PC-9 (cell line): Measurements from ENCODE around the gene PRKAG2. TPM values are rescaled to one million over a fixed set of nuclear protein-coding genes. Genes with fewer than 3 reads are reported as not detected.

Source experiments
- BruUV-seq: library from RNA; stranded (reverse); fragments of 400-500 nt; replicated peaks from 2 replicates; lab custom pipeline; 2021; lab: Mats Ljungman, UMichigan
- CTCF ChIA-PET: fragments of 300-600 bp; sonication (Branson Sonifier 250); formaldehyde crosslinking; loops from one replicate; lab custom pipeline; 2022; ENCODE audit warnings: antibody characterized with exemption; lab: Charles Lee
- POLR2A ChIA-PET: fragments of 300-600 bp; sonication (Branson Sonifier 250); formaldehyde crosslinking; loops from one replicate; lab custom pipeline; 2022; ENCODE audit warnings: antibody characterized with exemption; ENCODE audit not compliant: unreplicated experiment; lab: Charles Lee
- DNase-seq, 2 experiments: peaks; one replicate each; pipeline versions ENCODE4 v3.0.0 to v3.0.0-alpha.2; 2015 to 2022; ENCODE audit warnings: mixed read lengths in 1 of 2
- H2AFZ ChIP-seq: fragments of 200-600 bp; sonication (generic); 2 replicates; pipeline ENCODE4 v1.8.1; 2017; ENCODE audit warnings: antibody characterized with exemption
- H3F3A ChIP-seq: fragments of 200-600 bp; sonication (generic); 2 replicates; pipeline ENCODE4 v1.8.1; 2017; ENCODE audit warnings: antibody characterized with exemption, mild to moderate bottlenecking, low read depth; ENCODE audit not compliant: insufficient read depth
- H3K27ac ChIP-seq: fragments of 200-600 bp; sonication (generic); 2 replicates; pipeline ENCODE4 v1.6.1; 2016; ENCODE audit warnings: mixed run types
- H3K27me3 ChIP-seq: fragments of 200-600 bp; sonication (generic); 2 replicates; pipeline ENCODE4 v1.6.1; 2016; ENCODE audit warnings: low read depth, mixed run types; ENCODE audit not compliant: insufficient read depth
- H3K36me3 ChIP-seq: fragments of 200-600 bp; sonication (generic); 2 replicates; pipeline ENCODE4 v1.6.1; 2016; ENCODE audit warnings: low read depth, mixed run types
- H3K4me1 ChIP-seq: fragments of 200-600 bp; sonication (generic); replicated peaks from 2 replicates; pipeline ENCODE4 v1.6.1; 2016; ENCODE audit warnings: mixed run types; ENCODE audit not compliant: insufficient read depth
- H3K4me2 ChIP-seq: fragments of 200-600 bp; sonication (generic); 2 replicates; pipeline ENCODE4 v1.6.1; 2017; ENCODE audit warnings: mixed run types
- H3K4me3 ChIP-seq: fragments of 200-600 bp; sonication (generic); 2 replicates; pipeline ENCODE4 v1.6.1; 2016; ENCODE audit warnings: mixed run types
- H3K79me2 ChIP-seq: fragments of 200-600 bp; sonication (generic); 2 replicates; pipeline ENCODE4 v1.6.1; 2017; ENCODE audit warnings: low read depth, mixed run types
- H3K9me2 ChIP-seq: fragments of 200-600 bp; sonication (generic); 2 replicates; pipeline ENCODE4 v1.8.1; 2017; ENCODE audit warnings: mild to moderate bottlenecking; ENCODE audit not compliant: insufficient read depth
- H3K9me3 ChIP-seq: fragments of 200-600 bp; sonication (generic); 2 replicates; pipeline ENCODE4 v1.8.1; 2016; ENCODE audit warnings: low read depth; ENCODE audit not compliant: insufficient read depth
- H4K20me1 ChIP-seq: fragments of 200-600 bp; sonication (generic); 2 replicates; pipeline ENCODE4 v1.8.1; 2017; ENCODE audit not compliant: insufficient read depth
- EZH2 ChIP-seq: fragments of 200-600 bp; sonication (generic); IDR thresholded peaks from 2 replicates; pipeline ENCODE4 v1.8.0; 2017; ENCODE audit warnings: antibody characterized with exemption, low read depth
- intact Hi-C: fragments of 100-400 bp; cut with micrococcal nuclease; formaldehyde crosslinking; loops from one replicate; pipeline ENCODE4 v1.10.0; 2022; ENCODE audit not compliant: unreplicated experiment
- total RNA-seq: library from RNA; stranded (reverse); gene quantifications from 2 replicates; pipeline ENCODE4 v1.2.3, GENCODE V29; 2021
- TF ChIP-seq, protein P1 (sequence below): fragments of 200-600 bp; sonication (generic); conservative IDR thresholded peaks from 2 replicates; pipeline ENCODE4 v1.6.1; 2017; ENCODE audit warnings: mixed run types, antibody characterized with exemption, mild to moderate bottlenecking, moderate library complexity

The PRKAG2 gene
- total RNA-seq, 1 experiment from 2014 or later = 37.3 TPM

DNA sequence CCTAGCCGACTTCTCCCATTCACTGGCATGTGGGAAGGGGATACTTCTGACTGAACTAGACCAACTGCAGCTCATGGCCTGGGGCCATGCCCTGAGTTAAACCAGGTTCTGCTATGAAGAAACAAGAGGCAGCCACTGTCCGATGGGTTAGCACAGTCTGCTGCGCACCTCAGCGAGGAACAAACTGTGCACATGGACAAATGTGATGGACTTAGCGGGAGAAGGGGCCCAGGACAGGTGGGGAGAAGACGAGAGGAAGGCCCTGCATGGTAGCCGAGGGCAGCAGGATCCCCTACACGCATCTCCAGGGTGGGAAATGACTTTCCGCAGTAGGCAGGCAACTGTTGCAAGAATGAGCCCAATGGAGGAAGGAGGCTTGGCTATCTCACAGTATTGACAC lies 115.0 kb downstream of the PRKAG2 start:
- no peaks in the 10 kb centered on the region for H3F3A ChIP-seq
- peak in 1 of 2 experiments; percentile 19 for DNase-seq
- H3K27me3 ChIP-seq = no peaks in the 10 kb centered on the region
- TF ChIP-seq, protein P1, sequence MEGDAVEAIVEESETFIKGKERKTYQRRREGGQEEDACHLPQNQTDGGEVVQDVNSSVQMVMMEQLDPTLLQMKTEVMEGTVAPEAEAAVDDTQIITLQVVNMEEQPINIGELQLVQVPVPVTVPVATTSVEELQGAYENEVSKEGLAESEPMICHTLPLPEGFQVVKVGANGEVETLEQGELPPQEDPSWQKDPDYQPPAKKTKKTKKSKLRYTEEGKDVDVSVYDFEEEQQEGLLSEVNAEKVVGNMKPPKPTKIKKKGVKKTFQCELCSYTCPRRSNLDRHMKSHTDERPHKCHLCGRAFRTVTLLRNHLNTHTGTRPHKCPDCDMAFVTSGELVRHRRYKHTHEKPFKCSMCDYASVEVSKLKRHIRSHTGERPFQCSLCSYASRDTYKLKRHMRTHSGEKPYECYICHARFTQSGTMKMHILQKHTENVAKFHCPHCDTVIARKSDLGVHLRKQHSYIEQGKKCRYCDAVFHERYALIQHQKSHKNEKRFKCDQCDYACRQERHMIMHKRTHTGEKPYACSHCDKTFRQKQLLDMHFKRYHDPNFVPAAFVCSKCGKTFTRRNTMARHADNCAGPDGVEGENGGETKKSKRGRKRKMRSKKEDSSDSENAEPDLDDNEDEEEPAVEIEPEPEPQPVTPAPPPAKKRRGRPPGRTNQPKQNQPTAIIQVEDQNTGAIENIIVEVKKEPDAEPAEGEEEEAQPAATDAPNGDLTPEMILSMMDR = no peak
- TF ChIP-seq EZH2 = no peak
- BruUV-seq = no TSS peak
- H3K27ac ChIP-seq = no peak overlapping the region
- 0 out of 2 replicates have a peak, but pooled peaks cover 8% of the 10 kb centered on the region for H3K4me1 ChIP-seq
- intact Hi-C loops = no loop called here
- H4K20me1 ChIP-seq = no peaks in the 10 kb centered on the region
- H3K4me2 ChIP-seq = no peak overlapping the region
- no peaks in the 10 kb centered on the region for H3K79me2 ChIP-seq
- ChIA-PET POLR2A (no interaction called here), CTCF (interaction anchor here (0.6 kb wide), 1 partner anchor 128 kb away, joined by 9 read pairs; no protein-coding TSS in a partner anchor)
- no peaks in the 10 kb centered on the region for H3K9me2 ChIP-seq
- no peak overlapping the region for H3K4me3 ChIP-seq
- H3K9me3 ChIP-seq = no peaks in the 10 kb centered on the region
- no peaks in the 10 kb centered on the region for H3K36me3 ChIP-seq
- no peak overlapping the region for H2AFZ ChIP-seq

DNA sequence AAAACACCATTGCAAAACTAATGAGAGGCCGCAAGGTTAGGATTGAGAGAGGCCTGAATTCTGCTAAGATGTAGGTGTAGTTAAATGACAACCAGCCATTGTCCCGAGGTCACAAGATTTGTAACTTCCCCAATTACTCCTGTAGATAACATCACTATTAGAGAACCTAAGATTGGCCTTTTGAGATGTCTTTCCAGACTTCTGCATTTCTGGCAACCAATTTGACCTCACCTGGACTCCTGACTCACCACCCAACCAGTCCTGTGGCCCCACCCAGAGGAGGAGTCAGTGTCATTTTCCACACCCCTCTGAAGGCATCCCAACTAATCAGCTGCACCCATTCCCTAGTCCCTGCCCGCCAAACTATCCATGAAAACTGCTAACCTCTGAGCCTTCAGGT lies 115.7 kb downstream of the PRKAG2 start:
- Histone ChIP-seq H3K27me3 (no peaks in the 10 kb centered on the region), H3K4me2 (no peak overlapping the region), H3K9me2 (no peaks in the 10 kb centered on the region), H3K27ac (no peak overlapping the region), H3K4me1 (0 out of 2 replicates have a peak, but pooled peaks cover 8% of the 10 kb centered on the region), H3K36me3 (no peaks in the 10 kb centered on the region), H2AFZ (no peak overlapping the region), H3F3A (no peaks in the 10 kb centered on the region), H4K20me1 (no peaks in the 10 kb centered on the region), H3K9me3 (no peaks in the 10 kb centered on the region), H3K79me2 (no peaks in the 10 kb centered on the region), H3K4me3 (no peak overlapping the region)
- no TSS peak for BruUV-seq
- intact Hi-C loops = no loop called here
- CTCF ChIA-PET = no interaction called here
- POLR2A ChIA-PET = no interaction called here
- DNase-seq = peak; percentile 54 to 70
- TF ChIP-seq, protein P1 = no peak
- TF ChIP-seq EZH2 = no peak

DNA sequence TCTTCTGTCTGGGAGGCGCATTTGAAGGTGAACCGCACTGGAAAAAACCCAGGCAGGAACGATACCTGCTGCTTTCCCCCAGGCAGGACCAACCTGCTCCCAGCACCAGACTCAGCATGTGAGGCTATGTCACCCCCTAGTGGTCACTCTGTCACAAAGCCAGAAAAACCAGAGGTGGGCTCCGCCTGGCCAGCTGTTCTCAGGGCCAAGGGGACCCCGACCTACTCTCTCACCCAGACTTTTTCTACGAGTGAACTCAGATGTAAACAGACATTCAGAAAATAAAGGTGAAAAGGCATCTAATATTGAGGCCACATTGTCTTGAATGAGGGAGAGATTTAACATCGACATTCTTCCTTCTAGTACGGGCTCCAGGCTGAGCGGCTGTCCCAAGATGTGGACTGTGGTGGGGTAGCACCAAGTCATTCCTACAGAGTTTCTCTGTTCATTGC lies 117.3 kb downstream of the PRKAG2 start:
- Histone ChIP-seq H3K4me2 (0 out of 2 replicates have a peak overlapping the region, but pooled peaks have one; percentile 15), H3K36me3 (no peaks in the 10 kb centered on the region), H3K79me2 (no peaks in the 10 kb centered on the region), H3K9me2 (no peaks in the 10 kb centered on the region), H3K4me1 (peaks cover 15% of the 10 kb centered on the region), H4K20me1 (no peaks in the 10 kb centered on the region), H2AFZ (no peak overlapping the region), H3K4me3 (no peak overlapping the region), H3K27ac (no peak overlapping the region), H3K27me3 (no peaks in the 10 kb centered on the region), H3K9me3 (no peaks in the 10 kb centered on the region), H3F3A (no peaks in the 10 kb centered on the region)
- TF ChIP-seq EZH2 = no peak
- TF ChIP-seq, protein P1 = peak; percentile 99
- BruUV-seq = no TSS peak
- peak; percentile 60 to 75 for DNase-seq
- intact Hi-C loops = loop anchor here (1.0 to 10.0 kb wide), 6 partner anchors 133 to 444 kb away; no protein-coding TSS in a partner anchor
- POLR2A ChIA-PET = no interaction called here
- CTCF ChIA-PET = interaction anchor here (0.6 to 1.7 kb wide), 8 partner anchors 12 to 129 kb away, joined by 3 to 7 read pairs (median 3); no protein-coding TSS in a partner anchor
